ENCODE data around the gene MYO7B.

The MYO7B gene

DNA sequence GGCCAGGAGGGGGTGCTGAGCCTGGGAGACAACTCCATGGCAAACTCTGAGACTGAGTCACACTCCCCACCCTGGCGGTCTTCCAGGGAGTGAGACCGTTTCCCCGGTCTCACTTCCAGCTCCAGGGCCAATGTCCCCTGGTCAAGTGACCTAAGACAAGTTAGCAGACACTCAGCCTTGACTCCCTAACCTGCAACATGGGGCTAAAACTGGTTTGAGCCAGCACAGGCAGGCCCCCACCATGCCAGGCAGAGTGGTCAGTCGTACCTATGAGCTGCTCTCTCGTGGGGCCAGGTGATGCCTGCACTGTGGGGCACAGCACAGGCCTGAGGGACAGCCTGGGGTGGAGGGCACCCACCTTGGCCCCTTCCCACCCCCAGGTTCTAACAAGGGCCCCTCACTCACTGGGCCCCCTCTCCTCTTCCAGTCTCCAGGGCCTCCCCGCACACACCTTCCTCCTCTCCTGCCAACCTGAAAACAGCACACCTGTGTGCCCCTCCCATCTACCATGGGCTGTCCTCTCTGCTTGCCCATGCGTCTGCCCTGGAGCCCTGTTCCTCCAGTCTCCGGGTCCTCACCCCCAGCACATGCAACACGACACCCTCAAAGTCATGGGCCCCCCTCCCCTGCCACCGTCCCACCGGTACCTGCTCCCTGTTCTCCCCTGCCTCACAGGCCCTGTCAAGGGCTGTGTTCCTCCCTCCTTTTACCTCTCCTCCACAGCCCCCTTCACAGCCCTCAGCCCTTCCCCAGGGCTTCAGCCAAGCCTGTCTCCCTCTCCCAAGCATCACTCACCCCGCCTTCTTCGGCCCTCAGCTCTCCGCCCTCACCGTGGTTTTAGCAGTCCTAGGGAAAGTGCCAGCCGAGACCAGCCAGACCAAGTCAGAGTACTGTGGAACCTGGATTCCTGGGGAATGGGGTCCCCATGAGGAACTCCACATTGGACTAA lies 112.0 kb downstream of the MYO7B start:
- WGBS, 2 donors (ENCODE audit: extremely low coverage in 2 of 2, insufficient read length in 2 of 2, insufficient replicate concordance in 1 of 2), result no CpG with 5 or more reads among the region's 16 CpGs
- Histone ChIP-seq H3K14ac (ENCODE audit: low read length) (peak overlapping the region; percentile 85), H3K9ac (ENCODE audit: low read depth, low read length, poor library complexity) (peak overlapping the region; percentile 67), H3K27ac (replicated peaks; ENCODE audit: low read length) (no peak overlapping the region), H2AFZ (ENCODE audit: low read length) (peak overlapping the region; percentile 49), H2AK5ac (ENCODE audit: low read depth, low read length) (peak overlapping the region; percentile 94), H2BK12ac (ENCODE audit: low read length) (peak overlapping the region; percentile 78), H3K79me1 (ENCODE audit: low read depth, low read length) (no peaks in the 10 kb centered on the region), H3K4ac (ENCODE audit: low read length) (peak overlapping the region; percentile 39), H3K23ac (ENCODE audit: low read depth, low read length, poor library complexity) (peak overlapping the region; percentile 81), H3K9me3 (replicated peaks in 1 of 2; ENCODE audit: control insufficient read depth in 2 of 2, insufficient read depth in 1 of 2, low read depth in 1 of 2, low read length in 2 of 2) (peaks cover 0 to 2% of the 10 kb centered on the region in 2 donors), H3K4me3 (ENCODE audit: low read length in 2 of 2) (no peak overlapping the region), H3K18ac (ENCODE audit: low read length) (peak overlapping the region; percentile 72), H4K91ac (ENCODE audit: low read depth, low read length, poor library complexity) (no peak overlapping the region), H2BK120ac (ENCODE audit: low read depth, low read length) (no peak overlapping the region), H3K4me1 (ENCODE audit: control insufficient read depth in 2 of 2, insufficient read depth in 1 of 2, low read depth in 1 of 2, low read length in 2 of 2) (peaks cover 14 to 16% of the 10 kb centered on the region in 2 donors), H3K4me2 (ENCODE audit: insufficient read depth, low read length, poor library complexity, severe bottlenecking) (no peak overlapping the region), H4K8ac (ENCODE audit: low read depth, low read length) (no peak overlapping the region), H3K36me3 (replicated peaks in 1 of 2; ENCODE audit: control insufficient read depth in 2 of 2, insufficient read depth in 2 of 2, low read length in 2 of 2) (no peaks in the 10 kb centered on the region), H2BK15ac (ENCODE audit: low read length) (peak overlapping the region; percentile 97), H3K27me3 (ENCODE audit: control insufficient read depth in 3 of 3, insufficient read depth in 3 of 3, low read depth in 1 of 3, low read length in 3 of 3) (peaks cover 0 to 2% (median 2%) of the 10 kb centered on the region in 3 experiments), H2BK5ac (ENCODE audit: low read length) (no peak overlapping the region)
- DNase-seq (ENCODE audit: low spot score), result no peak

DNA sequence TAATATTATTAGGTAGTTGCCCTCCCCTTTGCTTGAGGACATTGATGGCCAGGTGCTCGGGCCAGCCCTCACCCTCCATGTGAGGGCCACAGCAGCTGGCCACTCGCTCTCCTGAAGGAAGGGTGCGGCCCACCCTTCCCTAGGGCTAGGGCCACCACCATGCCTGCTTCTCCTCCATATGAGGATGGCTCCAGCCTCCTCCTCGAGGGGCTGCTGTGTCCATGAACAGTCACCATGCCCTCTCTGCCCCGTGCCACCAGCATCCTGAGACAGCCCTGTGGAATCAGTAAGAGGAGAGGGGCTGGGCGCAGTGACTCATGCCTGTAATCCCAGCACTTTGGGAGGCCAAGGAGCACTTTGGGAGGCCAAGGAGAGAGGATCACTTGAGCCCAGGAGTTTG lies 112.8 kb downstream of the MYO7B start:
- H2AFZ ChIP-seq (ENCODE audit: low read length), result no peak overlapping the region
- peak overlapping the region; percentile 57 for H3K4ac ChIP-seq (ENCODE audit: low read length)
- no CpG with 5 or more reads among the region's 6 CpGs for WGBS, 2 donors (ENCODE audit: extremely low coverage in 2 of 2, insufficient read length in 2 of 2, insufficient replicate concordance in 1 of 2)
- H3K4me2 ChIP-seq (ENCODE audit: insufficient read depth, low read length, poor library complexity, severe bottlenecking), result no peak overlapping the region
- H2AK5ac ChIP-seq (ENCODE audit: low read depth, low read length), result peak overlapping the region; percentile 1
- no peak overlapping the region for H3K4me3 ChIP-seq (ENCODE audit: low read length in 2 of 2)
- H3K14ac ChIP-seq (ENCODE audit: low read length), result no peak overlapping the region
- no peaks in the 10 kb centered on the region for H3K36me3 ChIP-seq (replicated peaks in 1 of 2; ENCODE audit: control insufficient read depth in 2 of 2, insufficient read depth in 2 of 2, low read length in 2 of 2)
- peak overlapping the region; percentile 53 for H3K18ac ChIP-seq (ENCODE audit: low read length)
- H2BK120ac ChIP-seq (ENCODE audit: low read depth, low read length), result no peak overlapping the region
- no peak overlapping the region for H2BK15ac ChIP-seq (ENCODE audit: low read length)
- peaks cover 0 to 2% (median 2%) of the 10 kb centered on the region in 3 experiments for H3K27me3 ChIP-seq (ENCODE audit: control insufficient read depth in 3 of 3, insufficient read depth in 3 of 3, low read depth in 1 of 3, low read length in 3 of 3)
- H3K9ac ChIP-seq (ENCODE audit: low read depth, low read length, poor library complexity), result no peak overlapping the region
- H3K4me1 ChIP-seq (ENCODE audit: control insufficient read depth in 2 of 2, insufficient read depth in 1 of 2, low read depth in 1 of 2, low read length in 2 of 2), result peaks cover 13 to 14% of the 10 kb centered on the region in 2 donors
- peak overlapping the region; percentile 86 for H4K91ac ChIP-seq (ENCODE audit: low read depth, low read length, poor library complexity)
- H3K27ac ChIP-seq (replicated peaks; ENCODE audit: low read length), result no peak overlapping the region
- no peak overlapping the region for H4K8ac ChIP-seq (ENCODE audit: low read depth, low read length)
- H3K23ac ChIP-seq (ENCODE audit: low read depth, low read length, poor library complexity), result no peak overlapping the region
- H3K79me1 ChIP-seq (ENCODE audit: low read depth, low read length), result no peaks in the 10 kb centered on the region
- H2BK5ac ChIP-seq (ENCODE audit: low read length), result no peak overlapping the region
- H3K9me3 ChIP-seq (replicated peaks in 1 of 2; ENCODE audit: control insufficient read depth in 2 of 2, insufficient read depth in 1 of 2, low read depth in 1 of 2, low read length in 2 of 2), result peaks cover 0 to 2% of the 10 kb centered on the region in 2 donors
- DNase-seq (ENCODE audit: low spot score), result no peak
- peak overlapping the region; percentile 75 for H2BK12ac ChIP-seq (ENCODE audit: low read length)

DNA sequence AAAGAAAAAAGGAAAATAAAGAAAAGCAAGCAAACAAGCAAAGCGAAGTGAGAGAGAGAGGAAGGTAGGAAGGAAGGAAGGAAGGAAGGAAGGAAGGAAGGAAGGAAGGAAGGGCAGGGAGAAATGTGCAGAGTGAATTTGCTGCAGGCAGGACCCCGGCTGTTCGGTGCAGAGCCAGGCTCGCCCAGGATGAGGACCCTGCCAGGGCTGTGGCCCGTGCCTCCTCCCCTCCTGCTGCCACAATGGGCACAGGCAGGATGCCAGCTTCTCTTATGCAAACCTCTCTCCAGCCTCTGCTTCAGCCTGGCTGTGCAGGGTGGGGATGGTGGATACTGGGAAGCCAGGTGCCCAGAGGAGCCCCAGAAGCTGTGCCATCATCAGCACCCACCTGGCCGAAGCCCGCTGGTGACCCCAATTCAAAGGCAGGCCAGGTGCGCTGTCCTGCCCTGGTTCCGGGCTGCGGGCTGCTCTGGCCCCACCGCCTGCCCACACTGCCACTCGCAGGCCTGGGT lies 113.7 kb downstream of the MYO7B start:
- H3K4me2 ChIP-seq (ENCODE audit: insufficient read depth, low read length, poor library complexity, severe bottlenecking), result no peak overlapping the region
- no peak overlapping the region for H3K18ac ChIP-seq (ENCODE audit: low read length)
- WGBS, 2 donors (ENCODE audit: extremely low coverage in 2 of 2, insufficient read length in 2 of 2, insufficient replicate concordance in 1 of 2), result no CpG with 5 or more reads among the region's 12 CpGs
- no peak overlapping the region for H3K4ac ChIP-seq (ENCODE audit: low read length)
- no peak overlapping the region for H2BK12ac ChIP-seq (ENCODE audit: low read length)
- H2BK15ac ChIP-seq (ENCODE audit: low read length), result no peak overlapping the region
- H4K8ac ChIP-seq (ENCODE audit: low read depth, low read length), result no peak overlapping the region
- no peak overlapping the region for H2BK120ac ChIP-seq (ENCODE audit: low read depth, low read length)
- H2AFZ ChIP-seq (ENCODE audit: low read length), result peak overlapping the region; percentile 89
- no peaks in the 10 kb centered on the region for H3K36me3 ChIP-seq (replicated peaks in 1 of 2; ENCODE audit: control insufficient read depth in 2 of 2, insufficient read depth in 2 of 2, low read length in 2 of 2)
- H3K9ac ChIP-seq (ENCODE audit: low read depth, low read length, poor library complexity), result no peak overlapping the region
- no peak overlapping the region for H4K91ac ChIP-seq (ENCODE audit: low read depth, low read length, poor library complexity)
- no peak overlapping the region for H3K14ac ChIP-seq (ENCODE audit: low read length)
- H3K9me3 ChIP-seq (replicated peaks in 1 of 2; ENCODE audit: control insufficient read depth in 2 of 2, insufficient read depth in 1 of 2, low read depth in 1 of 2, low read length in 2 of 2), result peaks cover 0 to 2% of the 10 kb centered on the region in 2 donors
- no peak overlapping the region for H3K4me3 ChIP-seq (ENCODE audit: low read length in 2 of 2)
- peaks cover 0 to 2% (median 2%) of the 10 kb centered on the region in 3 experiments for H3K27me3 ChIP-seq (ENCODE audit: control insufficient read depth in 3 of 3, insufficient read depth in 3 of 3, low read depth in 1 of 3, low read length in 3 of 3)
- no peak overlapping the region for H2AK5ac ChIP-seq (ENCODE audit: low read depth, low read length)
- H3K79me1 ChIP-seq (ENCODE audit: low read depth, low read length), result no peaks in the 10 kb centered on the region
- DNase-seq (ENCODE audit: low spot score), result no peak
- H3K4me1 ChIP-seq (ENCODE audit: control insufficient read depth in 2 of 2, insufficient read depth in 1 of 2, low read depth in 1 of 2, low read length in 2 of 2), result peaks cover 12 to 14% of the 10 kb centered on the region in 2 donors
- no peak overlapping the region for H3K27ac ChIP-seq (replicated peaks; ENCODE audit: low read length)
- no peak overlapping the region for H3K23ac ChIP-seq (ENCODE audit: low read depth, low read length, poor library complexity)
- no peak overlapping the region for H2BK5ac ChIP-seq (ENCODE audit: low read length)

DNA sequence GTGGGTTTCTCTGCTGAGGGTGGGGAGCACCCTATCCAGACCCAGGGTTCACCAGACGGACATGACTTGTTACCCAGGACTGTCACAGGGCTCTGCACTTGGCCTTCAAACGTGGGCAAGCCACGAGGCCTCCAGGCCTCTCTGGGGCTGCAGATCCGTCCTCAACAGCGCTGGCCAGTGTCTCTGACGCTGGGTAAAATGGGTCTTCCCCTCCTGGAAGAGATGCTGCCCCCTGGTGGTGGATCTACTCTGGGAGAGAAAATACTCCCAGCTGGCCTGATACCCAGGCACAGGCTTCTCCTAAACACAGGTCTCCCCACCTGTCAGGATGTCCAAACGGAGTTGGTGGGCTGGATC lies 114.2 kb downstream of the MYO7B start:
- H3K9ac ChIP-seq (ENCODE audit: low read depth, low read length, poor library complexity), result no peak overlapping the region
- peak overlapping the region; percentile 89 for H2AFZ ChIP-seq (ENCODE audit: low read length)
- DNase-seq (ENCODE audit: low spot score), result peak; percentile 80
- peak overlapping the region; percentile 77 for H2BK12ac ChIP-seq (ENCODE audit: low read length)
- peaks cover 0 to 2% of the 10 kb centered on the region in 2 donors for H3K9me3 ChIP-seq (replicated peaks in 1 of 2; ENCODE audit: control insufficient read depth in 2 of 2, insufficient read depth in 1 of 2, low read depth in 1 of 2, low read length in 2 of 2)
- H2BK15ac ChIP-seq (ENCODE audit: low read length), result peak overlapping the region; percentile 28
- no peak overlapping the region for H3K4me3 ChIP-seq (ENCODE audit: low read length in 2 of 2)
- H3K4me1 ChIP-seq (ENCODE audit: control insufficient read depth in 2 of 2, insufficient read depth in 1 of 2, low read depth in 1 of 2, low read length in 2 of 2), result peaks cover 12% of the 10 kb centered on the region in 2 donors
- peak overlapping the region; percentile 73 for H3K18ac ChIP-seq (ENCODE audit: low read length)
- H2BK120ac ChIP-seq (ENCODE audit: low read depth, low read length), result peak overlapping the region; percentile 77
- H3K27me3 ChIP-seq (ENCODE audit: control insufficient read depth in 3 of 3, insufficient read depth in 3 of 3, low read depth in 1 of 3, low read length in 3 of 3), result peaks cover 0 to 3% (median 2%) of the 10 kb centered on the region in 3 experiments
- H3K79me1 ChIP-seq (ENCODE audit: low read depth, low read length), result no peaks in the 10 kb centered on the region
- WGBS, 2 donors (ENCODE audit: extremely low coverage in 2 of 2, insufficient read length in 2 of 2, insufficient replicate concordance in 1 of 2), result no CpG with 5 or more reads among the region's 7 CpGs
- no peak overlapping the region for H2BK5ac ChIP-seq (ENCODE audit: low read length)
- H3K36me3 ChIP-seq (replicated peaks in 1 of 2; ENCODE audit: control insufficient read depth in 2 of 2, insufficient read depth in 2 of 2, low read length in 2 of 2), result no peaks in the 10 kb centered on the region
- H3K4ac ChIP-seq (ENCODE audit: low read length), result no peak overlapping the region
- peak overlapping the region; percentile 61 for H3K23ac ChIP-seq (ENCODE audit: low read depth, low read length, poor library complexity)
- H3K4me2 ChIP-seq (ENCODE audit: insufficient read depth, low read length, poor library complexity, severe bottlenecking), result no peak overlapping the region
- no peak overlapping the region for H4K8ac ChIP-seq (ENCODE audit: low read depth, low read length)
- H2AK5ac ChIP-seq (ENCODE audit: low read depth, low read length), result peak overlapping the region; percentile 77
- no peak overlapping the region for H3K14ac ChIP-seq (ENCODE audit: low read length)
- no peak overlapping the region for H3K27ac ChIP-seq (replicated peaks; ENCODE audit: low read length)
- H4K91ac ChIP-seq (ENCODE audit: low read depth, low read length, poor library complexity), result no peak overlapping the region
